ENCODE results near the gene TSEN2. TPM values are rescaled to one million over a fixed set of nuclear protein-coding genes. Genes with fewer than 3 reads are reported as not detected.

Gene TSEN2
- total RNA-seq, 1 donor from 2014 or later: 39.7 TPM

- DNase-seq (ENCODE audit: low spot score): no peak
These were observed 65.9 kb downstream of the TSEN2 start for GRCh38 chr3:12549971-12550760.

DNA sequence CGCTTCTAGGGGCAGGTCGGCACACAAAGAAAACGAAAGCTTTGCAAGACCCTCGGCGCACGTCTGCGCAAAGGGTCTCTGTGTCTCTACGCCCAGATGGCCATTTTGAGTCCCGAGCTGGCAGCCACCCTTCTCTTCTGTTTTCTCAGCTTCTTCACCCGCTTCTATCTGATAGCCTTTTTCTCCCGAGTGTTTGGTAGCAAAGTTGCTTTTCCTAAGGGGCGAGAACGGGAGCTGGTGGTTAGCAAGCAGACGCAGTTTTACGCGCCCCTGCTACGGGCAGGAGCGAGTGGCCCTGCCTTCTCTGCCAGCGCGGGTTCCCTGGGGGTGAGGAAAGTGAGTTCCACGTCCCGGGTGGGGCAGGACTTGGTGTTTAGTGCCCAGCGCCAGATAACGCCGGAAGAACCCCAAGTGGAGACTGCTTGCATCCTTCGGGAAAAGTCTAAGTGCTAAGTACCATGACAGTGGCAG, 69.7 kb downstream of the TSEN2 start:
- DNase-seq (ENCODE audit: low spot score): peak; percentile 47

DNA sequence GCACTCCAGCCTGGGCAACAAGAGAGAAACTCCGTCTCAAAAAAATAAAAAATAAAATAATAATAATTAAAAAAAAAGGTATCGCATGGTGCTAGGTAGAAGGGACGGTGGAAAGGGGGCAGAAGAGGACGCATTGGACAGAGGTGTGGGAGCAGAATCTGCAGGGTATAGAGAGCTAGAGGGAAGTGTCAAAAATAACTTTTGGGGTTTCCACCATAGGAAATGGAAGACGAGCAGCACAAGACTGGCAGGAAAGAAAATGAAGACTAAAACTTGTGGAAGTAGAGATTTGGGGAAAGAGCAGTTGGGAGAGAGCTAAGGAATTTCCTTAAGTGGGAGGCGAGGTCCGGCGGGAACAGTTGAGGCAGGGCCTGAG, 72.0 kb downstream of the TSEN2 start:
- DNase-seq (ENCODE audit: low spot score): no peak

DNA sequence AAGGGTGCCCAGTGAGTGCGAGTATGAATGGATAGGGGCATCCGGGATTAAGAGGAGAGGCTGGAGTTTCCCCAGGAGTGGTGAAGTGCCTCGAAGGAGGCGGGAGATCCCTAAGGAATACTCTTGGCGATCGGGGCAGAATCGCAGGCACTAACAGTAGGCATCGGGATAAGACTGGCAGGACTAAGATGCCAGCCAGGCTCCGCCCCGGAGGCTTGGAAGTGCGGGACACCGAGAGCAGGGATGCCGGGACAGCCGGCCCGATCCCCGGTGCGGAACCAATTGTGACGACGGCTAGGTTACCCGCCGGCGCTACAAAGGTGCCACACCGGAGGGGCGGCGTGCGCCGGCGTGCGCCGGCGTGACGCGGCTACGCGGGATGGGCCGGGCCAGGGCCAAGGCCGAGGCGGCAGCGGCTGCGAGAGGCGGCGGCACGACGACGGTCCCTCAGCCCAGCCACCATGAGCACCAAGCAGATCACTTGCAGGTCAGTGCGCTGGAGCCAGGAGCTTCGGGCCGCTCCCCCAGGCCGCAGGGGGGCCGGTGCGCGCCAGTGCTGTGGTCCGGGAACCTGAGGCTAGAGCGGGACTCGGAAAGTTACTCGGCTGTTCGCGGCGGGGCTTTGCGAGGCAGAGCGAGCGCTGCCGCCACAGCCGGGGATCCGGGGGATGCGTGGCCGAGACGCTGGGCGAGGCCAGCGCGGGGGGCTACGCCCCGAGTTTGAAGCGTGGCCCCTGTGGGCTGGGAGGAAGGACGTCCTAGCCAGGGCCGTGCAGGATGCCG, 72.6 kb downstream of the TSEN2 start, which contains the start of gene MKRN2:
MKRN2 (plus strand) TSS at position 398 of the 783 bp plus-strand sequence; CDS start at position 462, 64 bp downstream.
- DNase-seq (ENCODE audit: low spot score): peak; percentile 89

GRCh38 chr3:12557473-12558100, 73.3 kb downstream of the TSEN2 start:
- peak; percentile 35 for DNase-seq (ENCODE audit: low spot score)

GRCh38 chr3:12558706-12559105, 74.4 kb downstream of the TSEN2 start:
- no peak for DNase-seq (ENCODE audit: low spot score)

GRCh38 chr3:12559520-12559919, 75.2 kb downstream of the TSEN2 start:
- DNase-seq (ENCODE audit: low spot score): no peak

DNA sequence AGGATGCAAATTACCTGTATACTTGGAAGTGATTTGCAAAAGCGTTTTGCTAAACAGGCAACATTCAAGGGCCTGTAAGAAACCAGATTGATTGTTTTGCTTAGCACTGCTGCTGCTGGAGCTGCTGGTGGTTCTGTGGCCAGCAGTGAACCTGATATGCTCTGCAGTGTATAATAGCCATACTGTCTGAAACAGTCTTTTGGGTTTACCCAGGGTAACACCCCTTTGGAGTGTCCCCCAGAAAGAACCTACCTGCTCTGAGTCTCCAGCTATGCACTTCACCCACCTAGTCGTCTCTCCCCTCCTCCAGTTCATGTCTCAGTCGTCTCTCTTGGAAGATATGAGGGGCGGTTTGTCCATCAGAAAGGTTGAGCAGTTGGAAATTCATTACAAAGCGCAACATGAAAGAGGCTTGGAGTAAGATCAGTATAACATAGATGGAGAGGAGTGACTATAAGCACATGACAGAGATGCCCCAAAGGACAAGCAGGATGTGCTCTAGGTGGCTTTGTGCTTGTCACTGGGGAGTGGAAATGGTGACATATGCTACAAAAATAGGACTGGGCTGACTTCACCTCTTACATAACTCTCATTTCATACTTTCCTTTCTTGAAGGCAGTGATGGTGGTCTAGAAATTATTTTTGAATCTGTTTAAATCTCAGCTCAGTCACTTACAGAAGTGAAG, 76.4 kb downstream of the TSEN2 start:
- DNase-seq (ENCODE audit: low spot score): no peak

DNA sequence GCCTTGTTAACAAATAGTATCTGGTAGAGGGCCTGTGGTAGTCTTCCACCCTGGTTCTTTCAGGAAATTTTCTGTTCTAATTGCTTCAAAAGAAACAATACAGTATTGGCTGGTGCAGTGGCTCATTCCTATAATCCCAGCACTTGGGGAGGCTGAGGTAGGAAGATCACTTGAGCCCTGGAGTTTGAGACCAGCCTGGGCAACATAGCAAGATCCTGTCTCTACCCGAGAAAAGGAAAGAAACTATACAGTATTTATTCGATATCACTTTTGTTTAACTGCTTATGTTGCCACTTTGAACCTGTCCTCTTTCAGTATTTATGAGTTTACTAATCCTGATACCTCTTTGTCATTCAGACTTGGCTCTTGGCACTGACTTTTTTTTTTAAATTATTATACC, 77.1 kb downstream of the TSEN2 start:
- DNase-seq (ENCODE audit: low spot score): no peak

DNA sequence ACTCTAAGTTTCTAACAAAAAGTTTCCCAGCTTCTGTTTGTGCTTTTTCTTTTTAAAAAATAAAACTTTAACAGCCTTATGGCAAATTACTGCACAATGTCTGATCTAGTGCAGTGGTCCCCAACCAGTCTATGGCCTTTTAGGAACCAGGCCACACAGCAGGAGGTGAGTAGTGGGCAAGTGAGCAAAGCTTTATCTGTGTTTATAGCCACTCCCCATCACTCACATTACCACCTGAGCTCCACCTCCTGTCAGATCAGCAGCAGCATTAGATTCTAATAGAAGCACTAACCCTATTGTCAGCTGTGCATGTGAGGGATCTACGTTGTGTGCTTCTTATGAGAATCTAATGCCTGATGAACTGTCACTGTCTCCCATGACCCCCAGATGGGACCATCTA, 78.2 kb downstream of the TSEN2 start:
- no peak for DNase-seq (ENCODE audit: low spot score)

DNA sequence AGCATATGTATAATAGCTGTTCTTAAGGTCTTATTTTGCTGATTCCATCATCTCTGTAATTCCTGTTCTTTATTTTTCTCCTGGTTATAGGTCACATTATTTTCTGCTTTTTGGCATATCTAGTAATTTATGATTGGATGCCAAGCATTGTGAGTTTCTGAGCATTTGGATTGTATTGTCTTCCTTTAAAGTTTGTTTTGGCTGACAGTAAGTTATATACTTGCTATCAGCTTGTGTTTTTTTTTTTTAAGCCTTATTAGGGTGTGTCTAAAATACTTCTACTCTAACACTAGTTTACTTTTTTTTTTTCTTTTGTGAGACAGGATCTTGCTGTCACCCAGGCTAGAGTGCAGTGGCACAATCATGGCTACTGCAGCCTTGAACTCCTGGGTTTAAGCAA, 82.7 kb downstream of the TSEN2 start:
- no peak for DNase-seq (ENCODE audit: low spot score)

GRCh38 chr3:12568747-12569146, 84.5 kb downstream of the TSEN2 start:
- no peak for DNase-seq (ENCODE audit: low spot score)

DNA sequence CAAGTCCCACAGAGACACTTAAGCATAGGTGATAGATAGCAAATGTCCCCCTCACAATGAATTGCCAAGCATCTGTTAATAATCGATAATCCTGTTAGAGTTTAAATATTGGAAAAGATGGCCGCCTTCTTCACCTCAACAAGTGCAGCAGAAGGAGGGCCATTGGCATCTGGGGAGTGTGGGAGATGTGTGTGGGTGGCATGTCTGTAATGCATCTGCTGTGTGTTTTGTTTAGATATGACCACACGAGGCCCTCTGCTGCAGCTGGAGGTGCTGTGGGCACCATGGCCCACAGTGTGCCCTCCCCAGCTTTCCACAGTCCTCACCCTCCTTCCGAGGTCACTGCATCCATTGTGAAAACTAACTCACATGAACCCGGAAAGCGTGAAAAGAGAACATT, 85.6 kb downstream of the TSEN2 start:
- DNase-seq (ENCODE audit: low spot score): no peak

- no peak for DNase-seq (ENCODE audit: low spot score)
These were observed 87.7 kb downstream of the TSEN2 start for GRCh38 chr3:12571986-12572385.

GRCh38 chr3:12574131-12574530, 89.9 kb downstream of the TSEN2 start:
- DNase-seq (ENCODE audit: low spot score): no peak

- no peak for DNase-seq (ENCODE audit: low spot score)
These were observed 90.4 kb downstream of the TSEN2 start for GRCh38 chr3:12574661-12575060.

- DNase-seq (ENCODE audit: low spot score): no peak
These were observed 93.1 kb downstream of the TSEN2 start for GRCh38 chr3:12577379-12577778.

DNA sequence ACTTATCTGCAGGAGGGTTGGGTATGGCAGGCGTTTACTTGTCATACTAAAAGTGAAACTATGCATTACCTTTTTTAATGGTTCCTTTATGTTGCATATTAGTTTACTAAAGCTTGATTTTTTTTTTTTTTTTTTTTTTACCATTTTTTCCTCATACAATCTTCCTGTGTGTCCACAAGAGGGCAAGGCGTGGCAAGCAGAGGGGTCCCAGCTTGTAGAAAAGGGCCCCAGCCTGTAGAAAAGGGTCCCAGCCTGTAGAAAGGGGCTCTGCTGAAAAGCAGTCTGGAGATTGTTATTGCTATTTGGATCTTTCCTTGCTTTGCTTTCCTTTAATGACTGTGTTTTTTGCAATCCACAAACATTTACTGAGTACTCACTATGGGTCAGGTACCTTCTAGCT, 94.5 kb downstream of the TSEN2 start:
- DNase-seq (ENCODE audit: low spot score): no peak

DNA sequence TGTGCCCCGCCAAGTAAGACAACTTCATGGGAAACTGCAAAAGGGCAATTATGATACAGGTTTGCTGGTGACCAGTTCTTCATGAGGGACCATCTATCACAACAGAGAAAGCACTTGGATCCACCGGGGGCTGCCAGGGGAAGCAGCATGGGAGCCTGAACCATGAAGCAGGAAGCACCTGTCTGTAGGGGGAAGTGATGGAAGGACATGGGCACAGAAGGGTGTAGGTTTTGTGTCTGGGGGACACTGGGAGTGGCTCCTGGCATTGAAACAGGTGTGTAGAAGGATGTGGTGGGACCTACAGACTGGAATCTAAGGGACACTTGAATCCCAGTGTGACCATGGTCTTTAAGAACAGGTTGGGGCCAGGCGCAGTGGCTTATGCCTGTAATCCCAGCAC, 95.2 kb downstream of the TSEN2 start:
- no peak for DNase-seq (ENCODE audit: low spot score)

- DNase-seq (ENCODE audit: low spot score): no peak
These were observed 95.6 kb downstream of the TSEN2 start for GRCh38 chr3:12579905-12580304.

- no peak for DNase-seq (ENCODE audit: low spot score)
These were observed 98.5 kb downstream of the TSEN2 start for GRCh38 chr3:12582730-12583129.

Data from umbilical cord (tissue), 2 donors.